ENCODE results near the gene TK2. TPM values are rescaled to one million over a fixed set of nuclear protein-coding genes. Genes with fewer than 3 reads are reported as not detected.

TK2 gene
- total and polyA plus RNA-seq, 2 experiments from 2014 or later = 1.8 to 4.2 TPM

DNA sequence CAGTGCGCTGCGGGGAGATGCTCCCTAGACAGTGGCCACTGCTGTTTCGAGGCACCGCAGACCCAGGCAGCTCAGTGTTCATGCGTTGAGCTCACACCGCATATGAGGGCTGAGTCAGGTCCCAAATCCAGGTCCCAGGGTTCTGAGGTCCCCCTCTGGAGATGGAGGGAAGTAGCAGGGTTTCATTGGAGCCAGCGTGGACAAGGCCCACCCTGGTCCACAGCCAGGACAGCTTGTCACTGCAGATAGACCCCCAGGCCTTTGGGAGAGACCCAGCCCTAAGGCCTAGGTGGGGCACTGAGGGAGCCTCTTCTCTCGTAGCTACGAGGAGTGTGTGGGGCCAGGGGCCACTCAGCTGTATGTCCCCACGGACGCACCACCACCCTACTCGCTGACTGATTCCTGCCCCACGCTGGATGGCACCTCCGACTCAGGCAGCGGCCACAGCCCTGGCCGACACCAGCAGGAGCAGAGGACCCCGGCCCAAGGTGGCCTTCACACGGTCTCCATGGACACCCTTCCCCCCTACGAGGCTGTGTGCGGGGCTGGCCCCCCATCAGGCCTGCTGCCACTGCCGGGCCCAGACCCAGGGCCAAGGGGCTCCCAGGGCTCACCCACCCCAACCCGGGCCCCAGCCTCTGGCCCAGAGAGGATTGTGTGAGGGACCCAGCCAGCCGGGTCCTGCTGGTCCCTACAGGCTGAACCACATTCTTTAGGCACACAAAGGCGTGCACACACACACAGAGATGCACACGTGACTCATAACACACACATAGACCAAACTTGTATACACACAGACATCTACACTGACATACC is 69.4 kb downstream of the TK2 start (continued):
- TF ChIP-seq EZH2 (IDR thresholded peaks at IDR 0.05; ENCODE audit: low read depth, unreplicated experiment) (no peak), EZH2phosphoT487 (IDR thresholded peaks at IDR 0.05; ENCODE audit: unreplicated experiment) (no peak), ZNF331 (CRISPR knock-in tag; IDR thresholded peaks at IDR 0.05; ENCODE audit: low read depth) (no peak), JUNB (IDR thresholded peaks at IDR 0.05; ENCODE audit: unreplicated experiment) (no peak), CREB1 (CRISPR knock-in tag; IDR thresholded peaks at IDR 0.05; ENCODE audit: low read depth) (no peak), NANOG (IDR thresholded peaks at IDR 0.05; ENCODE audit: borderline replicate concordance) (no peak)
- TF ChIP-seq, protein P1, sequence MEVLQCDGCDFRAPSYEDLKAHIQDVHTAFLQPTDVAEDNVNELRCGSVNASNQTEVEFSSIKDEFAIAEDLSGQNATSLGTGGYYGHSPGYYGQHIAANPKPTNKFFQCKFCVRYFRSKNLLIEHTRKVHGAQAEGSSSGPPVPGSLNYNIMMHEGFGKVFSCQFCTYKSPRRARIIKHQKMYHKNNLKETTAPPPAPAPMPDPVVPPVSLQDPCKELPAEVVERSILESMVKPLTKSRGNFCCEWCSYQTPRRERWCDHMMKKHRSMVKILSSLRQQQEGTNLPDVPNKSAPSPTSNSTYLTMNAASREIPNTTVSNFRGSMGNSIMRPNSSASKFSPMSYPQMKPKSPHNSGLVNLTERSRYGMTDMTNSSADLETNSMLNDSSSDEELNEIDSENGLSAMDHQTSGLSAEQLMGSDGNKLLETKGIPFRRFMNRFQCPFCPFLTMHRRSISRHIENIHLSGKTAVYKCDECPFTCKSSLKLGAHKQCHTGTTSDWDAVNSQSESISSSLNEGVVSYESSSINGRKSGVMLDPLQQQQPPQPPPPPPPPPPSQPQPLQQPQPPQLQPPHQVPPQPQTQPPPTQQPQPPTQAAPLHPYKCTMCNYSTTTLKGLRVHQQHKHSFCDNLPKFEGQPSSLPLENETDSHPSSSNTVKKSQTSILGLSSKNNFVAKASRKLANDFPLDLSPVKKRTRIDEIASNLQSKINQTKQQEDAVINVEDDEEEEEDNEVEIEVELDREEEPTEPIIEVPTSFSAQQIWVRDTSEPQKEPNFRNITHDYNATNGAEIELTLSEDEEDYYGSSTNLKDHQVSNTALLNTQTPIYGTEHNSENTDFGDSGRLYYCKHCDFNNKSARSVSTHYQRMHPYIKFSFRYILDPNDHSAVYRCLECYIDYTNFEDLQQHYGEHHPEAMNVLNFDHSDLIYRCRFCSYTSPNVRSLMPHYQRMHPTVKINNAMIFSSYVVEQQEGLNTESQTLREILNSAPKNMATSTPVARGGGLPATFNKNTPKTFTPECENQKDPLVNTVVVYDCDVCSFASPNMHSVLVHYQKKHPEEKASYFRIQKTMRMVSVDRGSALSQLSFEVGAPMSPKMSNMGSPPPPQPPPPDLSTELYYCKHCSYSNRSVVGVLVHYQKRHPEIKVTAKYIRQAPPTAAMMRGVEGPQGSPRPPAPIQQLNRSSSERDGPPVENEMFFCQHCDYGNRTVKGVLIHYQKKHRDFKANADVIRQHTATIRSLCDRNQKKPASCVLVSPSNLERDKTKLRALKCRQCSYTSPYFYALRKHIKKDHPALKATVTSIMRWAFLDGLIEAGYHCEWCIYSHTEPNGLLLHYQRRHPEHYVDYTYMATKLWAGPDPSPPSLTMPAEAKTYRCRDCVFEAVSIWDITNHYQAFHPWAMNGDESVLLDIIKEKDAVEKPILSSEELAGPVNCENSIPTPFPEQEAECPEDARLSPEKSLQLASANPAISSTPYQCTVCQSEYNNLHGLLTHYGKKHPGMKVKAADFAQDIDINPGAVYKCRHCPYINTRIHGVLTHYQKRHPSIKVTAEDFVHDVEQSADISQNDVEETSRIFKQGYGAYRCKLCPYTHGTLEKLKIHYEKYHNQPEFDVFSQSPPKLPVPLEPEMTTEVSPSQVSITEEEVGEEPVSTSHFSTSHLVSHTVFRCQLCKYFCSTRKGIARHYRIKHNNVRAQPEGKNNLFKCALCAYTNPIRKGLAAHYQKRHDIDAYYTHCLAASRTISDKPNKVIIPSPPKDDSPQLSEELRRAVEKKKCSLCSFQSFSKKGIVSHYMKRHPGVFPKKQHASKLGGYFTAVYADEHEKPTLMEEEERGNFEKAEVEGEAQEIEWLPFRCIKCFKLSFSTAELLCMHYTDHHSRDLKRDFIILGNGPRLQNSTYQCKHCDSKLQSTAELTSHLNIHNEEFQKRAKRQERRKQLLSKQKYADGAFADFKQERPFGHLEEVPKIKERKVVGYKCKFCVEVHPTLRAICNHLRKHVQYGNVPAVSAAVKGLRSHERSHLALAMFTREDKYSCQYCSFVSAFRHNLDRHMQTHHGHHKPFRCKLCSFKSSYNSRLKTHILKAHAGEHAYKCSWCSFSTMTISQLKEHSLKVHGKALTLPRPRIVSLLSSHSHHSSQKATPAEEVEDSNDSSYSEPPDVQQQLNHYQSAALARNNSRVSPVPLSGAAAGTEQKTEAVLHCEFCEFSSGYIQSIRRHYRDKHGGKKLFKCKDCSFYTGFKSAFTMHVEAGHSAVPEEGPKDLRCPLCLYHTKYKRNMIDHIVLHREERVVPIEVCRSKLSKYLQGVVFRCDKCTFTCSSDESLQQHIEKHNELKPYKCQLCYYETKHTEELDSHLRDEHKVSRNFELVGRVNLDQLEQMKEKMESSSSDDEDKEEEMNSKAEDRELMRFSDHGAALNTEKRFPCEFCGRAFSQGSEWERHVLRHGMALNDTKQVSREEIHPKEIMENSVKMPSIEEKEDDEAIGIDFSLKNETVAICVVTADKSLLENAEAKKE (CRISPR knock-in tag; IDR thresholded peaks at IDR 0.05) = no peak

DNA sequence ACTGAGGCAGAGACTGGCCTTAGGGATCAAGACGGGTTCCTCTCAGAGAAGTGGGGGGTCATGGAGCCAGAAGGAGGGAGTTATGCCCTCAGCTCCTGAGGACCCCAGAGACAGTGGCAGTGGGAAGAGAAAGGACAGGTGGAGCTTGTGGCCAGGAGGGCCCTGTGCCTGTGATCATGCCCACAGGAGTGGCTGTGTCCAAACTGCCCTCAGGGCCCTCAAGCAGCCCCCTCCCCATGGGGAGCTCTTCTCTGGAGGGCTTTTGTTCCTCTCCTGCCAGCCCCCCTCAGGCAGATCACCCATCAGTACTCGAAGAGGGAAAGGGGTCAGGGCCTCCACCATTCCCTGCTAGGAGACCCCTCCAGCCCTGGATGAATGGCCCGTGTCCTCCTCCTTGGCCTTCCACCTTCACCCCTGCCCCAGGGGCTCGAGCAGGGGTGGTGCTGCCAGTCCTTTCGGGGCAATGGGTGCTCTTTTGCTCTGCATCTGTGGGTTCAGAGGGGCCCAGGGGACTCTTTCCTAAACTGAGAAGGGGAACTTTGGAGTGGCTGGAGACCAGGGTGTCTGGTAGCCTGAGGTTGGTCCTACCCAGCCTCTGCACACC is 70.2 kb downstream of the TK2 start:
- Histone ChIP-seq H3K36me3 (ENCODE audit: insufficient read depth) (no peaks in the 10 kb centered on the region), H3K27me3 (ENCODE audit: insufficient read depth) (no peaks in the 10 kb centered on the region), H3K27ac (ENCODE audit: low read depth) (no peak overlapping the region), H2AFZ (no peak overlapping the region), H3K79me2 (replicated peaks; ENCODE audit: insufficient read depth) (no peaks in the 10 kb centered on the region), H3K4me1 (ENCODE audit: insufficient read depth) (peaks cover 5% of the 10 kb centered on the region; the same call in 1 of the 2 replicates), H3K4me3 (no peak overlapping the region), H3K9me2 (ENCODE audit: insufficient read depth) (no peaks in the 10 kb centered on the region), H3F3A (replicated peaks; ENCODE audit: low read depth) (no peaks in the 10 kb centered on the region), H3K4me2 (no peak overlapping the region), H4K20me1 (replicated peaks; ENCODE audit: insufficient read depth) (no peaks in the 10 kb centered on the region)
- H3K4me1 Mint-ChIP-seq = peaks cover 19% of the 10 kb centered on the region
- DNase-seq (ENCODE audit: low spot score) (no peak), ATAC-seq (no peak)
- H3K27me3 Mint-ChIP-seq (ENCODE audit: insufficient read depth, low read depth, poor library complexity) = peaks cover 9% of the 10 kb centered on the region
- no peaks in the 10 kb centered on the region for H3K36me3 Mint-ChIP-seq (ENCODE audit: low read depth)
- H3K9me3 Mint-ChIP-seq = no peaks in the 10 kb centered on the region; the same call in 2 of the 3 replicates
- H3K4me3 Mint-ChIP-seq = no peak overlapping the region
- H3K27ac Mint-ChIP-seq = no peak overlapping the region
- TF ChIP-seq JUNB (IDR thresholded peaks at IDR 0.05; ENCODE audit: unreplicated experiment) (no peak), NANOG (IDR thresholded peaks at IDR 0.05; ENCODE audit: borderline replicate concordance) (no peak), ZNF331 (CRISPR knock-in tag; IDR thresholded peaks at IDR 0.05; ENCODE audit: low read depth) (no peak)
- TF ChIP-seq, protein P2, sequence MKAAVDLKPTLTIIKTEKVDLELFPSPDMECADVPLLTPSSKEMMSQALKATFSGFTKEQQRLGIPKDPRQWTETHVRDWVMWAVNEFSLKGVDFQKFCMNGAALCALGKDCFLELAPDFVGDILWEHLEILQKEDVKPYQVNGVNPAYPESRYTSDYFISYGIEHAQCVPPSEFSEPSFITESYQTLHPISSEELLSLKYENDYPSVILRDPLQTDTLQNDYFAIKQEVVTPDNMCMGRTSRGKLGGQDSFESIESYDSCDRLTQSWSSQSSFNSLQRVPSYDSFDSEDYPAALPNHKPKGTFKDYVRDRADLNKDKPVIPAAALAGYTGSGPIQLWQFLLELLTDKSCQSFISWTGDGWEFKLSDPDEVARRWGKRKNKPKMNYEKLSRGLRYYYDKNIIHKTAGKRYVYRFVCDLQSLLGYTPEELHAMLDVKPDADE (IDR thresholded peaks at IDR 0.05) = no peak

Data from GM23338 (cell line).